IMR-90 (cell line): Measurements from ENCODE around the gene CAND1.

Experiments
- BHLHE40 ChIP-seq: fragments of 150-350 bp; IDR thresholded peaks from 2 replicates; pipeline ENCODE4 v1.6.1; 2016; ENCODE audit warnings: mild to moderate bottlenecking, low read depth, low read length
- CEBPB ChIP-seq: IDR thresholded peaks from 2 replicates; pipeline ENCODE4 v1.6.1; 2012; ENCODE audit warnings: low read depth, low read length, improper control_type of control experiment
- CHD1 ChIP-seq: IDR thresholded peaks from 2 replicates; pipeline ENCODE4 v1.6.1; 2012; ENCODE audit warnings: low read depth, low read length, improper control_type of control experiment
- MAFK ChIP-seq: IDR thresholded peaks from 2 replicates; pipeline ENCODE4 v1.6.1; 2012; ENCODE audit warnings: low read depth, low read length, improper control_type of control experiment
- MAZ ChIP-seq: IDR thresholded peaks from 2 replicates; pipeline ENCODE4 v1.6.1; 2012; ENCODE audit warnings: low read depth, mild to moderate bottlenecking, low read length, improper control_type of control experiment, moderate library complexity, borderline replicate concordance
- MXI1 ChIP-seq: IDR thresholded peaks from 2 replicates; pipeline ENCODE4 v1.6.1; 2012; ENCODE audit warnings: low read depth, mild to moderate bottlenecking, low read length, moderate library complexity, borderline replicate concordance
- POLR2A ChIP-seq: IDR thresholded peaks from 2 replicates; pipeline ENCODE4 v1.6.1; 2012; ENCODE audit warnings: mild to moderate bottlenecking, low read depth, low read length
- RAD21 ChIP-seq: IDR thresholded peaks from 2 replicates; pipeline ENCODE4 v1.6.1; 2012; ENCODE audit warnings: low read length, improper control_type of control experiment
- RFX5 ChIP-seq: IDR thresholded peaks from 2 replicates; pipeline ENCODE4 v1.8.0; 2012; ENCODE audit warnings: low read depth, mild to moderate bottlenecking, low read length, moderate library complexity
- SMC3 ChIP-seq: fragments of 150-350 bp; IDR thresholded peaks from 2 replicates; pipeline ENCODE4 v1.6.1; 2016; ENCODE audit warnings: low read depth, mild to moderate bottlenecking, antibody characterized with exemption, low read length, moderate library complexity
- USF2 ChIP-seq: fragments of 150-350 bp; IDR thresholded peaks from 2 replicates; pipeline ENCODE4 v1.6.1; 2017; ENCODE audit warnings: mild to moderate bottlenecking, antibody characterized with exemption, low read length, low read depth
- TF ChIP-seq, protein P1 (sequence below): conservative IDR thresholded peaks from 2 replicates; pipeline ENCODE4 v1.5.1; 2012; ENCODE audit warnings: mild to moderate bottlenecking, low read depth, low read length, improper control_type of control experiment
- TF ChIP-seq, protein P2 (sequence below): fragments of 150-350 bp; IDR thresholded peaks from 2 replicates; pipeline ENCODE4 v1.6.1; 2016; ENCODE audit warnings: low read depth, mild to moderate bottlenecking, low read length, moderate library complexity, borderline replicate concordance

GRCh38 chr12:67256649-67257048 is 12.5 kb upstream of the CAND1 start:
- TF ChIP-seq, protein P1, sequence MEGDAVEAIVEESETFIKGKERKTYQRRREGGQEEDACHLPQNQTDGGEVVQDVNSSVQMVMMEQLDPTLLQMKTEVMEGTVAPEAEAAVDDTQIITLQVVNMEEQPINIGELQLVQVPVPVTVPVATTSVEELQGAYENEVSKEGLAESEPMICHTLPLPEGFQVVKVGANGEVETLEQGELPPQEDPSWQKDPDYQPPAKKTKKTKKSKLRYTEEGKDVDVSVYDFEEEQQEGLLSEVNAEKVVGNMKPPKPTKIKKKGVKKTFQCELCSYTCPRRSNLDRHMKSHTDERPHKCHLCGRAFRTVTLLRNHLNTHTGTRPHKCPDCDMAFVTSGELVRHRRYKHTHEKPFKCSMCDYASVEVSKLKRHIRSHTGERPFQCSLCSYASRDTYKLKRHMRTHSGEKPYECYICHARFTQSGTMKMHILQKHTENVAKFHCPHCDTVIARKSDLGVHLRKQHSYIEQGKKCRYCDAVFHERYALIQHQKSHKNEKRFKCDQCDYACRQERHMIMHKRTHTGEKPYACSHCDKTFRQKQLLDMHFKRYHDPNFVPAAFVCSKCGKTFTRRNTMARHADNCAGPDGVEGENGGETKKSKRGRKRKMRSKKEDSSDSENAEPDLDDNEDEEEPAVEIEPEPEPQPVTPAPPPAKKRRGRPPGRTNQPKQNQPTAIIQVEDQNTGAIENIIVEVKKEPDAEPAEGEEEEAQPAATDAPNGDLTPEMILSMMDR = no peak
- no peak for TF ChIP-seq RAD21
- no peak for TF ChIP-seq POLR2A
- TF ChIP-seq BHLHE40 = no peak
- no peak for TF ChIP-seq SMC3
- no peak for TF ChIP-seq CHD1
- TF ChIP-seq MAFK = no peak
- no peak for TF ChIP-seq CEBPB
- no peak for TF ChIP-seq MAZ
- no peak for TF ChIP-seq MXI1
- no peak for TF ChIP-seq USF2
- no peak for TF ChIP-seq RFX5
- TF ChIP-seq, protein P2, sequence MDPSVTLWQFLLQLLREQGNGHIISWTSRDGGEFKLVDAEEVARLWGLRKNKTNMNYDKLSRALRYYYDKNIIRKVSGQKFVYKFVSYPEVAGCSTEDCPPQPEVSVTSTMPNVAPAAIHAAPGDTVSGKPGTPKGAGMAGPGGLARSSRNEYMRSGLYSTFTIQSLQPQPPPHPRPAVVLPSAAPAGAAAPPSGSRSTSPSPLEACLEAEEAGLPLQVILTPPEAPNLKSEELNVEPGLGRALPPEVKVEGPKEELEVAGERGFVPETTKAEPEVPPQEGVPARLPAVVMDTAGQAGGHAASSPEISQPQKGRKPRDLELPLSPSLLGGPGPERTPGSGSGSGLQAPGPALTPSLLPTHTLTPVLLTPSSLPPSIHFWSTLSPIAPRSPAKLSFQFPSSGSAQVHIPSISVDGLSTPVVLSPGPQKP = no peak
